ENCODE results near the gene TNFRSF1B.

DNA sequence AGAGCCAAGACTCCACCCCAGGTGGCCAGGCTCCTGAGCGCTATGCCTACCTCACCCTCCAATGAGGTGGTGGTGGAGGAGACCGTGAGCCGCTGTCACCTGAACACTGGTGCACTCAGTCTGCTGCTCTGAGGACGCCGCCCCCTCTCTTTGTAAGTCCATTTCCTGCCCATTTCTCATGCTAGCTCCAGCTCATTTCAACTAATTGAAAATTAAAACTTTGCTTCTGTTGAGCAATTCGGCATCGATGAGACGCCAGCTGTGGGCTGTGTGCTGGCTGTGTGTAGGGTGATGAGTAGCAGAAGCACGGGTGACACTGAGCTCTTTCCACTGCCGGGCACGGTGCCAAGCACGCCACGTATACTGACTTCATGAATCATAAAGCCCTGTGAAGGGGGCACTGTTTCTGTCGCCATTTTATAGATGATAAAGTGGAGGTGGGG lies 11.2 kb downstream of the TNFRSF1B start:
- TF ChIP-seq EZH2 (optimal IDR thresholded peaks at IDR 0.05; ENCODE audit: low read depth, low read length) = no peak
- TF ChIP-seq, protein P1, sequence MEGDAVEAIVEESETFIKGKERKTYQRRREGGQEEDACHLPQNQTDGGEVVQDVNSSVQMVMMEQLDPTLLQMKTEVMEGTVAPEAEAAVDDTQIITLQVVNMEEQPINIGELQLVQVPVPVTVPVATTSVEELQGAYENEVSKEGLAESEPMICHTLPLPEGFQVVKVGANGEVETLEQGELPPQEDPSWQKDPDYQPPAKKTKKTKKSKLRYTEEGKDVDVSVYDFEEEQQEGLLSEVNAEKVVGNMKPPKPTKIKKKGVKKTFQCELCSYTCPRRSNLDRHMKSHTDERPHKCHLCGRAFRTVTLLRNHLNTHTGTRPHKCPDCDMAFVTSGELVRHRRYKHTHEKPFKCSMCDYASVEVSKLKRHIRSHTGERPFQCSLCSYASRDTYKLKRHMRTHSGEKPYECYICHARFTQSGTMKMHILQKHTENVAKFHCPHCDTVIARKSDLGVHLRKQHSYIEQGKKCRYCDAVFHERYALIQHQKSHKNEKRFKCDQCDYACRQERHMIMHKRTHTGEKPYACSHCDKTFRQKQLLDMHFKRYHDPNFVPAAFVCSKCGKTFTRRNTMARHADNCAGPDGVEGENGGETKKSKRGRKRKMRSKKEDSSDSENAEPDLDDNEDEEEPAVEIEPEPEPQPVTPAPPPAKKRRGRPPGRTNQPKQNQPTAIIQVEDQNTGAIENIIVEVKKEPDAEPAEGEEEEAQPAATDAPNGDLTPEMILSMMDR (IDR thresholded peaks at IDR 0.05; ENCODE audit: low read length) = no peak
